Coronary artery (tissue), 2 donors: ENCODE results near the gene CROCC2.

Source experiments
- DNase-seq: peaks from one replicate; pipeline ENCODE4 v3.0.0-alpha.2; 2017; ENCODE audit warnings: low spot score
- H3K27ac ChIP-seq, 2 donors: fragments of 200-600 bp; sonication (generic); one replicate each; pipeline ENCODE4 v1.5.1; 2016 to 2019
- H3K4me3 ChIP-seq: fragments of 200-600 bp; sonication (generic); 2 replicates; pipeline ENCODE4 v1.5.1; 2016; ENCODE audit warnings: mild to moderate bottlenecking, moderate library complexity
- CTCF ChIP-seq: fragments of 200-600 bp; sonication (generic); IDR thresholded peaks from one replicate; pipeline ENCODE4 v1.5.1; 2019; ENCODE audit warnings: antibody characterized with exemption

CROCC2 gene

DNA sequence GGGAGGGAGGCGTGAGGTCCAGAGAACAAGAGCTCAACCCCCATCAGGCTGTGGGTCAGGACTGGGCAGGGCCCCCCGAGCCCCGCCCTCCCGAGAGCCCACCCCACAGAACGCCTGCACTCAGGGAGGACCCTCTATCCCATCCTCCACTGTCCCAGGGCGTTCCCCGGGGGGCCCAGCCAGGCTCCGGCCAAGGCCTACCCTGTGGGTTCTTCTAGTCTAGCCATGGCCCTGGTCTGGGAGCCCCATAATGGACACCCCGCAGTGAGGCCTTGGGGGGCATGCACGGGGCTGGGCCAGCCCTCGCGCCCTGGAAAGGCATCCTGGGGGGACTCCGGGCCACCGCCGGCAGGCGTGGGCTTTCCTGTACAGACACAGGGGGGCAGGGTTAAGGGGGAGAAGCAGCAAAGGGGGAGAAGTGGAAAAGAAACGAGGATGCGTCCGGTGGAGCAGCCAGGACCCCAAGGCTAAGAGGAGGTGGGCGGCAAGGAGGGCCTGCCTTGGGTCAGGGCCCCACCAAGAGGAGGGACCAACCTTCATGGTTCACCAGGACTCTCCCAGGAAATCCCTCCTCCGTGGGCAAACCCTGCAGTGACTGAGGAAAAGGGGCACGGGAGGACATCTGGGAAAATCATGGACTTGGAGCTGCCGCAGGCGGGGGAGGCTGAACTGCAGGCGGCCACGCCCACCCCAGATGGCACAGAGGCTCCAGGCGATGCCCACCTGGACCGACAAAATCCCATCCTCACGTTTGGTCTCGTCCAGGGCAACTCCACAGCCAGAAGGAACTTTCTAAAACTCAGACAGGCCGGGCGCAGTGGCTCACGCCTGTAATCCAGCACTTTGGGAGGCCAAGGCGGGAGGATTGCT lies 2.7 kb upstream of the CROCC2 start:
- no peak for DNase-seq
- no peak for TF ChIP-seq CTCF
- H3K27ac ChIP-seq = no peak overlapping the region
- no peak overlapping the region for H3K4me3 ChIP-seq

DNA sequence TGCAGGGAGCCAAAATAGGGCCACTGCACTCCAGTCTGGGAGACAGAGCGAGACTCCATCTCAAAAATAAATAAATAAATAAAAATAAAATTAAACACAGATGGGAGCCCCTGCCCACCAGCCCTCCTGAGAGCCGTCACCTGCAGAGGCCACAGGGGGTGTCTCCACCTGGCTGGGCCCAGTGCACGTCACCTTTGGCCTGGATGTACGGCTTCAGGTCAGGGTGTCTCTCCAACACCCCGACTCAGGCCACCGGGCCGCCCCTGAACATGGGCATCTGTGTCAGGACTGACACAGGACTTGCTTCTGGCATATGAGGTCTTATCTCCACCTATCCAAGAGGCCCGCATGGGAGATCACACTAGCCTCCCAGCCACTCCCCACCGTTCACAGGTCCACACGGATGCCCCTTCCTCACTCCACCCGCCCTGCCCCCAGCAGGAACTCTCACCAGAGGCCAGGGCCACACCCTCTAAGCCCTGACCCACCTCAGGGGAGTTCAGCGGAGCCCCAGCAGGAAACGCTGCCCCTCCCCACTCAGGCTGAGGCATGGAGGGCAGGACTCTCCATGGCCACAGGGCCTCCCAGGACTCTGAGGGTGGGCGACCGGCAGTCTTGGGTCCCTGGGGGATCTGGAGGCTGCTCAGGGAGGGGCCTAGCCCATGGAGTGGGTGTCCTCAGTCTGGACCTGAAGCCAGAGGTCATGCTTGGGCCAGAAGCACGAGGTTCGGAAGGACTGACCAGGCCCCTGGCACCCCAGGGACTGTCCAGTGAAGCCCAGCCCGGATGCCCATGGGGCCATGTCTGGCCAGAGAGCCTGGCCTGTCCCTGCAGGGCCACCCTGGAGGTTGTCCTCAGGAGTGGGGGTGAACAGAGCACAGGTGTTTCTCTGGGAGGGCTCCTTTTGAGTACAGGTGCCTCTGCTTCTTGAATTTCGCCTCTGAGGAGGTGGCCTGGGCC lies 1.6 kb upstream of the CROCC2 start:
- Histone ChIP-seq H3K27ac (no peak overlapping the region), H3K4me3 (no peak overlapping the region)
- DNase-seq = no peak
- no peak for TF ChIP-seq CTCF

- TF ChIP-seq CTCF = no peak
- DNase-seq = no peak
- Histone ChIP-seq H3K4me3 (no peak overlapping the region), H3K27ac (no peak overlapping the region)
Observed at GRCh38 chr2:240905176-240905781, 857 bp upstream of the CROCC2 start.

DNA sequence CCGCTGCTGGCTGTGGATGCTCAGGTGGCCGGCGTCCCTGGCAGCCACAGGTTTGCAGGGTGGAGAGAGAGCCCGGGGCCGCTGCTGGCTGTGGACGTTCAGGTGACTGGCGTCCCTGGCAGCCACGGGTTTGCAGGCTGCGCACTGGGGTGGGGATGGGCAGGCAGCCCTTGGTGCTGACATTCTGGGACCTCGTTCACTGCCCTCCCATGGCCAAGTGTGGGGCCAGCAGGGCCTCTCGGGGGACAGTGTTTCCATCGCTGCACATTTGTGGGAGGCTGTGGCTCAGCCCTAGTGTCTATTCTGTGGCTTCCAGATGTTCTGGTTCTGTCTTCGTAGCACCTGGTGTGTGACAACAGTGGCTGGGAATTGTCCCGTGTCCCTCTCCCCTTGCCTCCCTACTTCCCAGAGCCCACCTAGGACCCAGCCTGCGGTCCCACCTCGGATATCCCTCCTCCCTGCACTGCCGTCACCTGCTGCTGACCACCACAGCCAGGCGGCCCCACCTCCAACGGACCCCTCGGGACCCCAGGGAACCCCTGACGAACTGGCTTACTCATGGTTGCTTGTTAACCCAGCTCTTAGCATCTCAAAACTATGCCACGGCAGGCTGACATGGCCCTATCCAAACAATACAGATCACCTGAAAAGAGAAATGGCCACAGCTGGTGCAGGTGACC lies 915 bp downstream of the CROCC2 start:
- no peak overlapping the region for H3K27ac ChIP-seq
- no peak for TF ChIP-seq CTCF
- H3K4me3 ChIP-seq = no peak overlapping the region
- DNase-seq = no peak

- H3K4me3 ChIP-seq = no peak overlapping the region
- DNase-seq = no peak
- TF ChIP-seq CTCF = no peak
- no peak overlapping the region for H3K27ac ChIP-seq
Observed at GRCh38 chr2:240909216-240909974, 3.3 kb downstream of the CROCC2 start.
